ENCODE measurements around the gene PDIK1L.
"Not testable (repeated sequence)": the region's sequence is repeated elsewhere in the genome, so short reads cannot be mapped to it uniquely, and the experiment has no call there.

The PDIK1L gene

DNA sequence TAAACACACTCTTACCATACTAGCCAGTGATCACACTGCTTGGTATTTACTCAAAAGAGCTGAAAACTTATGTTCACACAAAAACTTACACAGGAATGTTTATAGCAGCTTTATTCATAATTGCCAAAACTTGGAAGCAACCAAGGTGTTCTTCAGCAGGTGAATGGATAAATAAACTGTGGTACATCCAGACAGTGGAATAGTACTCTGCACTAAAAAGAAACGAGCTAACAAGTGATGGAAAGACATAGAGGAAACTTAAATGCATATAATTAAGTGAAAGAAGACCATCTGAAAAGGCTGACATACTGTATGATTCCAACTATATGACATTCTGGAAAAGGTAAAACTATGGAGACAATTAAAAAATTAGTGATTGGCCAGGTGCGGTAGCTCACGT lies 20.7 kb upstream of the PDIK1L start:
- no peak for DNase-seq (ENCODE audit: low spot score)

DNA sequence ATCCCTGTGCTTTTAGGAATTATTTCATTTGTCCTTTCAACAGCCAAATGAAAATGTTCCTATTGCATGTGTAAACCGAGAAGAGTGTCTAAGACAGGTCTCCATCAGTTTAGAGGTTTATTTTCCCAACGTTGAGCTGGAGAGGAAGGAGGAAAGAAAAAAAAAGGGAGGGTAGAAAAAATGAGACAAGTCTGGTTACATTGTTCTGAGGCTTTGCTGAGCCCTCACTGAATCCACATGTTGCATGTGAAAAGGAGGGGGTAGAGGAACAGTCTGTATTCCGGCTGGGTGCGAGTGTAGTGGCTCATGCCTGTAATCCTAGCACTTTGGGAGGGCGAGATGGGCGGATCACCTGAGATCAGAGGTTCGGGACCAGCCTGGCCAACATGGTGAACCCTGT lies 19.2 kb upstream of the PDIK1L start:
- DNase-seq (ENCODE audit: low spot score) = no peak

DNA sequence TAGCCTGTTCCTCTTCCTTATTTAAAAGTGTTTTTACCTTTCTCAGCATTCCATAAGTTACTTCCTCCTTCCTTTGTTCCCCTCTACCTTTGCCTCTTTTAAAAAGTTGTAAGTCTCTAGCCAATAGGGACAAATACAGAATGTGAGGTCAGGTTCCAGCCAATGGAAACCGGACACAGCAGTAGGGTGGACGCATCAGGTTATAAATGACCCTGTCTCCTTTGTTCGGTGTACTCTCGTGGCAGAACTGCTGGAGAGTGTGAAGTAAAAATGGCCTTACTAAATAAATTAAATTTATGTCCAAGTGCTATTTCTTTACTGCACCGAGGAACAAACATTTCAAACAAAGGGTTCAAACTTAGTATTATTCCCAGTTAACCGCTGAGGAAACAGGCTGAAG lies 18.1 kb upstream of the PDIK1L start:
- DNase-seq (ENCODE audit: low spot score) = not testable (repeated sequence)

DNA sequence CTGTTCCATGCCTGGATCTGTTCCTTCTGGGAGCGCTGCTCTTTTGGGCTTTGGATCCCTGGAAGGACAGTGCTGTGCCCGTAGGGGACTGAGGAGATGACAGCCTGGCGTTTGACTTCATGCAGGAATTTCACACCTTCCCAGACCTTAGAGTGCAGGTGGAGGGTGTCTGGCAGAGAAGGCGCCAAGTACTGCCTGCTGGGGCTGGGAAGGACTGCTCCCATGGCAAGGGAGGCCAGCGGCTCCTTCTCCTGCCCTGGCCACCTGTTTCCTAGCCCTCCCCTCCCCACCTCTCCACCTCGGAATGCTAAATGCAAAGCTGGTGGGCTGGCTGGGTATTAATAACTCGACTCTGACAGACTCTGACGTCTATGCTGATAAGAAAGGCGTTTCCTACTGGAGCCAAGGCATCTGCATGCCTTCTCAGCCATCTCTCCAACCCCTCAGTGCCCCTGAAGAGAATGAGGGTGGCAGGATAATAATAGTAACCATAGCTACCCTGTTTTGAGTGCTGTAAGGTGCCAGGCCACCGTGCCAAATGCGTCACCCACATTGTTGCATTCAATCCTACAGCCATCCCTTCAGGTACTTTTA lies 17.5 kb upstream of the PDIK1L start:
- DNase-seq (ENCODE audit: low spot score) = no peak

DNA sequence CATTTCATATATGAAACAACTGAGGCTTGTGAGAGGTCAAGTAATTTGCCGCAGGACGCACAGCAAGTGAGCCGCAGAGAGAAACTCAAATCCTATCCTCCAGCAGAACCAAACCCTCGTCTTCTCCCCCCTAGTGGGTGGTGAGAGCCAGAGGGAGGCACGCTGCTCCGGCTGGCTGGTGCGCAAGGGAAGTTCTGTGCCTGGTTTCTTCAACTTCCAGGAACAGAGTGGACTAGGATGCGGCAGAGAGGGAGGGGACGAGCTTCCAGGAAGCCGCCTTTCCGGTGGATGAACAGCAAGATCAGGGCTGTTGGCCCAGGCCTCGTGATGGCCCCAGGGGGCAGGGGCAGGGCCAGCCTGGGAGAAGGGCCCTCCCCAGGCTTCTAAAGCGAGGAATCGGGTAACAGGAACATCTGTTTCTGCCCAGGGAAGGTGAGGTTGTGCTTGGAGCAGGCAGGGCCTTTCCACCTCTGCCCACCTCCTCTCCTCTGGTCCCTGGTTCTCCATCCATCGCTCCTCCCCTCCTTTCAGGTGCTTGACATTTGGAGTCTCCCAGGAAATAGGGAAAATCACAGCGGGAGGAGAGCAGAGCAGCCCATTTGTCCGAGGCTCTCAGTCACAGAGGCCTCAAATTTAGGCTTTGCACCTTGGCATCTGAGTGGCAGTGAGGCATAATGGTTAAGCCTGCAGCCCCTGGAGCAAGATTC lies 16.8 kb upstream of the PDIK1L start:
- DNase-seq (ENCODE audit: low spot score) = no peak

DNA sequence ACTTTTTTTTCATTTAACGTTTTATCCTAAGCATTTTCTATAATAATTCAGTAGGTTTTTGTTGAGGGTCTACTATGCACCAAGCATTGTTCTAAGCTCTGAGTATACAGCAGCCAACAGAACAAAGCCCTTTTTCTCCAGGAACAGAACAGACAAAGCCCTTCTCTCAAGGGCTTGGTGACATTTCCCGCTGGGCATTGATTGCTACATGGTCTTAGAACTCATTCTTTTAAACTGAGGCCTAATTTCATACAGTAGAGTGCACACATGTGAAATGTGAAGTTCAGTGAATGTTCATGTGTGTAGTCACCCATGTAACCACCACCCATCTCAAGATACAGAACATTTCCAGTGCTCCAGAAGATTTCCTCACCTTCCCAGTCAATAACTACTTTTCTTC lies 15.2 kb upstream of the PDIK1L start:
- no peak for DNase-seq (ENCODE audit: low spot score)

DNA sequence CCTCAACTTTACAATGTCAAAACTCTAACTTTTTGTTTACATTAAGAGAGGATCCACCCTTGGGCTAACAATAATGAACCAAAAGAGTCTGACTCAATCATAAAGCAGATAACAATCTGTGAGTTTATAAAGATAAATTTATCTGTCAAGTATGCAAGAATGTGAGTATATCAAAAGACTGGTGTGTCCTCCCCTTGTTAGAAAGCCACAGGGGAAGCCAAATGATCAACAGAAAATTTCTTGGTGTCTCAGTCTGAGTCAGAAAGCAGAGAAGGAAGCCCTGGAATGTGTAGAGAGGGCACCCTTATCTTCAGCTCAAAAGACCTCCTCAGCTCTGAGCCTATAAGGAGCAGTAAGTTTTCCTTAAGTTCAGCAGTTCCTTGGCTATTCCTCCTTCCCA lies 13.9 kb upstream of the PDIK1L start:
- no peak for DNase-seq (ENCODE audit: low spot score)

DNA sequence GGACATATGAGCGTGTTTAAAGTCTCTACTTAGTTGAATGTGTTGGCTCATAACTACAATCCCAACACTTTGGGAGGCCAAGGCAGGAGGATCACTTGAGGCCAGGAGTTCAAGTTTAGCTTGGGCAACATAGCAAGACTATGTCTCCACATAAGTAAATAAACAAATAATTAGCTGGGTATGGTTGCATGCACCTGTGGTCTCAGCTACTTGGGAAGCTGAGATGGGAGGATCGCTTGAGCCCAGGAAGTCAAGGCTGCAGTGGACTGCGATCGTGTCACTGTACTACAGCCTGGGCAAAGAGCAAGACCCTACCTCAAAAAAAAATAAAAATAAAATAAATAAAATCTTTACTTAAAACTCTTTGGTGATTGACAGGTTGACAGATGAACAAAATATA lies 13.0 kb upstream of the PDIK1L start:
- DNase-seq (ENCODE audit: low spot score) = no peak

DNA sequence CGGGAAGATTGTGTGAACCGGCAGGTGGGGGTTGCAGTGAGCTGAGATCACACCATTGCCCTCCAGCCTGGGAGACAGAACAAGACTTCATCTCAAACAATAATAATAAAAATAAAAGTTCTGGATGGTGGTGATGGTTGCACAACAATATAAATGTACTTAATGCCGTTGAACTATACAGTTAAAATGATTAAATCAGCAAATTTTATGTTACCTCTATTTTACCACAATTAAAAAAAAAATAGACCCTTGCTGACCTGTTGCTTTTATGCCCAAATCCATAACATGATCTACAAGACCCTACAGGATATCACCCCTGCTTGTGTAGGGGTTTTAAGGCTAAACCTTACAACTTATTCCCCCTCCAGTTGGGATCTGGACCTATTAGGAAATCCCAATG lies 11.8 kb upstream of the PDIK1L start:
- no peak for DNase-seq (ENCODE audit: low spot score)

DNA sequence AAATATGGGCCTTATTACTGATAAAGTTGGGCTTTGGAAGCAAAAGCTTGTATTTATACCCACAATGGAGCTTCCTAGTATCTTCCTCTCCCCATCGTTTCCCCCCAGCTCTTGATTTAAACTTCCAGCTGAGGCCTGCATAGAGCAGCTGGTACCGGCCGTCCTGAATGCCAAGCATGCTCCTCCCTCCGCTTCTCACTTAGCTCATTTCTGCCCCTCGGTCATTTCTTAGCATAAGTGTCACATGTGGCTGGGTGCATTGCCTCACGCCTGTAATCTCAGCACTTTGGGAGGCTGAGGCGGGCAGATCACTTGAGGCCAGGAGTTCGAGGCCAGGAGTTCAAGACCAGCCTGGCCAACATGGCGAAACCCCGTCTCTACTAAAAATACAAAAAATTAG lies 11.4 kb upstream of the PDIK1L start:
- not testable (repeated sequence) for DNase-seq (ENCODE audit: low spot score)

DNA sequence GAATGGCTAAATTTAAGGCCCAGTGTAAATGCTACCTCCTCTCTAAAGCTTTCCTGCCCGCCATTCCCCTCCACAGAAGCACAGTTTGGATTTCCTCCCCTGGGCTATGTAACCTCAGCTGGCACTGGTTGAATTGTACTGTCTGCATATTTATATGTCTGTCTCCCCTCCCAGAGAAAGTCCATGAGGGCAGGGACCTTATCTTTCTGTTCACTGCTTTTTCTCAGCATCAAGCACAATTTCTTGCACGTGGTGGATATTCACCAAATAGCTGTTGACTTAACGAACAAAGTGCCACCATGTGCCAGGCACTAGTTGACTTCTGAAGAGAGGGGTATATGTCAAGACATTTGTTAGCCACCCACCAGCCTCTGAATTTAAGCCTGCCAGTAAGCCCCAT lies 9.5 kb upstream of the PDIK1L start:
- DNase-seq (ENCODE audit: low spot score) = no peak

DNA sequence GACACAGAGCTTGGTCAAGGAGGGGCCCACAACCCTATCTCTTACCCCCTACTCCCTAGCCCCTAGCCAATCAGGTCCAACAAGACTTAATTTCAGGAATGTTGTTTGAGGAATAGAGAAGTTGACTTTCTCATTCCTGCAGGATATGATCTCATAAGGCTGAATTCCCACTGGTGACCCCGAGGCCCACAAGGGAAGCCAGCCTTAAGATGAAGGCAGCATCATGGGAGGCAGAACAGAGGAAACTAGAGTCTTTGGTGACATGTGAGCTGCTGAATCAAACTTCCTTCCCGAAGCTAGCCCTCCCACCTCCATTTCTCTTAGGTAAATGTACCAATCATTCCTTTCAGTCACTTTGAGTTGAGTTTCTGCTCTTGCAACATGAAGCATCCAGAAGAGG lies 9.1 kb upstream of the PDIK1L start:
- no peak for DNase-seq (ENCODE audit: low spot score)

DNA sequence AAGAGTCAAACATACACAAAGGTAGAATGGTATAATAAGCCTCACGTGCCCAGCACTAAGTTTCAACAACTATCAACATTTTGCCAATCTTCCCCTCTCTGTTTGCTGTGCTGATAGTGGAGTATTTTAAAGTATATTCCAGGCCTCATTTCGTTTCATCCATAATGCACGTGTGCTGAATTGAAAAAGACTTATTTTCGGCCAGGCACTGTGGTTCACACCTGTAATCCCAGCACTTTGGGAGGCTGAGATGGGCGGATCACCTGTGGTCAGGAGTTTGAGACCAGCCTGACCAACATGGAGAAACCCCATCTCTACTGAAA lies 6.4 kb upstream of the PDIK1L start:
- not testable (repeated sequence) for DNase-seq (ENCODE audit: low spot score)

DNA sequence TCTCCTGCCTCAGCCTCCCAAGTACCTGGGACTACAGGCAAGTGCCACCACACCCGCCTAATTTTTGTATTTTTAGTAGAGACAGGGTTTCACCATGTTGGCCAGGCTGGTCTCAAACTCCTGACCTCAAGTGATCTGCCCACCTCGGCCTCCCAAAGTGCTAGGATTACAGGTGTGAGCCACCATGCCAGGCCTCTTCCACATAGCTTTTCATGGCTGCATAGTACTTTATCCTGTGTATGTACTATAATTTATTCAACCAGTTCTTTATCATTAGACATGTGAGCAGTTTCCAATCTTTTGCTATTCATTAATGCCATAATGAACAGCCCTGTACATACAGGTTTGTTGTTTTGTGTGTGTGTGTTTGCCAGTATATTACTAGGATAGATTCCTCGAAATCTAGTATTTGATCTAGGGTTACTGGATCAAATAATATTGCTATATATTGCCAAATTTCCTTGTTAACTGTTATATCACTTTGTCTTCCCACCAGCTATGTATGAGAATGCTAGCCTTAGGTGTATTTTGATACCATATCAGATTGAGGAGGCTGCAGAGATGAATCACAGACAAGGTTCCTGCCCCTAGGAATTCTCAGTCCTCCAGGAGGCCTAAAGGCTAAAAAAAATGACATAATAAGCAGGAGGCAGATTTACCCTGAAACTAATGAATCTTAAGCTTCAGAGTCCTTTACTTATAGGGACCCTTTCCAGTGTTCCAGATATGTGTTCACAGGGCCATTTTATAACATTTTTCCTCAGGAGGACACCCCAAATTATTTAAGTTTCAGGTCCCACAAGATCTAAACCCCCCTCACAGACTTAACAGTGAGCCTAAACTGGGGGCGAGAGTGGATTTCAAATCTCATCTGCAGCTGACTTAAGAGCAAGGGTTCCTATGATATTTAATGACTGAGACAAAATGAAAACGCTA lies 2.1 kb upstream of the PDIK1L start:
- DNase-seq (ENCODE audit: low spot score) = no peak

DNA sequence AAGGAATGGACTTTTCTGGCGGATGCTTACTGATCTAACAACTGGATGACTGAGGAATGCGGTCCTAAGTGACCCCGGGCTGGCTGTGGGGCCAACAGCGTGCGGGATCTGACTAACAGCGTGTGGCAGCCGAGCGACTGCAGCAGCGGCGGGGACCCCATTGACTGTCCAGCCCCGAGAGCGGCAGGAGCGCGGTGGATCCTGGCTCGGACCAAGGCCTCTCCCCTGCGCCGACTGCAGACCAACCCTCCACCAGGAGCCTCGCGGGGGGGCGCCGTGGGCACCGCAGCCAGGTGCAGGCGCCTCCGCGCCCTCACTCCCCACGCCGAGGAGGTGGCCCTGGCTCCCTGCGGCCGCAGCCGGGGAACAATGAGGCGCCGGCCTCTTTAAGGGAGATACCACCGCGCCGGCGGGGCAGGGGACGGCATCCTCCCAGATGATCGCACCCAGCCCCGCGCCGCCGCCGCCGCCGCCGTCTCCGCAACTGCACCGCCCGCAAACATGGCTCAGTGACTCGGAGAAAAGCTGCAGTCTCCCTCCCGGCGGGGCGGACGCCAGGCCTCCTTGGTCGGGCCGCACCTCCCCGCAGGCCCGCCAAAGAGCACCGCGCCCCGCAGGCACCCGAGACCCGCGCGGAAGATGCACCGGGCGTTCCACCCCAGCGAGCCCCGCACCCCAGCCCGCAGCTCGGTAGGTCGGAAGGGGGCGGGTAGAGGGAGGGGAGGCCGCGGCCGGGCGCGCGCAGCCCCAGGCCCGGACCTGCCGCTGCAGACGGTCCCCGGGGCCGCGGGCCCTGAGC lies 694 bp upstream of the PDIK1L start:
- peak; percentile 78 for DNase-seq (ENCODE audit: low spot score)

DNA sequence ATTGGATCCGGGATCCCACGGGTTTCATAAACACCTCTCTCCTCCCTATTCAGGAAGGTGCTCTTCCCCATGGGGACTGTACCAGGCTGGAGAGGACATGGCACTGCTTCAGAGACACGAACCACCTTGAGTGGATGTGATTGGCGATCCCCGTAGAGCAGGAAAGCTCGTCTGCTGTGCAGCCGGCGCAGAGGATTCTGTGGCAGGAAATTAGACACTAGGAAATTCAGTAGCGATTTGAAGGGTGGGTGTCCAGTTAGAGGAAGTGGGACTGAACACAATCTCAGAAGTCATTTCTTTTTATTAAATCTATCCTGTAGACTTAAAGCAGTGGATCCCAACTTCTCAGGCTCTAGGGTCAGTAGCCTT lies 767 bp downstream of the PDIK1L start:
- DNase-seq (ENCODE audit: low spot score) = peak; percentile 34

DNA sequence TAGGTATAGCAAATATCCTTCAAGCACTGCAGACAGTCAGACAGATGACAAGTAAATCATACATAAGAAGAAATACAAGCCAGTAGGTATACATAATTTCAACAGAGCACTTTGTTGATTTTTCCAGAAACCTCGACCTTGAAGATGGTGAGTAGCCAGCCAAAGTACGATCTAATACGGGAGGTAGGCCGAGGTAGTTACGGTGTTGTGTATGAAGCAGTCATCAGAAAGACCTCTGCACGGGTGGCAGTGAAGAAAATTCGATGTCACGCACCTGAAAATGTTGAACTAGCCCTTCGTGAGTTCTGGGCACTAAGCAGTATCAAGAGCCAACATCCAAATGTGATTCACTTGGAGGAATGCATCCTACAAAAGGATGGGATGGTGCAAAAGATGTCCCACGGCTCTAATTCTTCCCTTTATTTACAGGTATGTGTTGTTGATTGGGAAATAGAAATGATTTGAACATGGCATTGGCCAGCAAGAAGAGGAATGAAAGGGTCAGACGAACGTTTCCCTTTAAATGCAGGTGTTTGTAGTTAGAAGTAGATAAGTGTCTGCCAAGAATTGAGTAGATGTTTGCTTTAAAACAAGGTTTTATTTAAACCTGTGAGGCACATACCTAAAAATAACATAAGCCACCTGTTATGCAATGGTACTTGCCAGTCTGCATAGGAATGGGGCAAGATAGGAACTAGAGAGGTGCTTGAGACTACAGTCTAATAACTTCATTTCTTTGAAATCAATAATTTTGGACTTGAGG lies 2.7 kb downstream of the PDIK1L start:
- no peak for DNase-seq (ENCODE audit: low spot score)

DNA sequence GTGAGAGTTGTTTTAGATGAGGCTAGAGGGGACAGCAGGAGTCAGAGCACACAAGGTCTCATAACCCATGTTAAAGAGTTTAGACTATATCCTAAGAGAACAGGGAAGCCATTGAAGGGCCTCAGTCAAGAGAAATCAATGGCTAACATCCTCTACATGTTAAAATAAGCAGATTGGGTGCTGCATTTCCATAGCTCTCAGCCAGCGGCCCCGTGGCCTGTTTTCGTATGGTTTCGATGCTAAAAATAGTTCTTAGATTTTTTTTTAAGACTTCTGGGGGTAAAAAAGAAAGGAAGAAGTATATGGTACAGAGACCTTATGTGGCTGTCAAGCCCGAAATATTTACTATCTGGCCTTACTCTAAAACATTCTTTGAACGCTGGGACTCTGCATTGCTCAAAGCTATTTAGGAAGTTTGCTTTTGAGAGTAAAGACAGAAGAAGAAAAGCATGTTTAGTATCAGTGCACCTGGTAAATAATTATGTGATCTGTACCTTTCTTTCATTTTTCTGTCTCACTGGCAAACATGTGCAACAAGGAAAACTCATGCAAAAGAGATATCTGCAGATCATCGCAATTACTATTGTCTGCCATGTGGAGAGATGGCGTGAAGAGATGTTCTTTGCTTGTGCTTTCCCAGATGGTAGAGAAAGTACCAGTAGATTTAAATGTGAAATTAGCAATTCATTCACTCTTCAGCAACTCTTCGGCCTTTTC lies 8.4 kb downstream of the PDIK1L start:
- DNase-seq (ENCODE audit: low spot score) = no peak

DNA sequence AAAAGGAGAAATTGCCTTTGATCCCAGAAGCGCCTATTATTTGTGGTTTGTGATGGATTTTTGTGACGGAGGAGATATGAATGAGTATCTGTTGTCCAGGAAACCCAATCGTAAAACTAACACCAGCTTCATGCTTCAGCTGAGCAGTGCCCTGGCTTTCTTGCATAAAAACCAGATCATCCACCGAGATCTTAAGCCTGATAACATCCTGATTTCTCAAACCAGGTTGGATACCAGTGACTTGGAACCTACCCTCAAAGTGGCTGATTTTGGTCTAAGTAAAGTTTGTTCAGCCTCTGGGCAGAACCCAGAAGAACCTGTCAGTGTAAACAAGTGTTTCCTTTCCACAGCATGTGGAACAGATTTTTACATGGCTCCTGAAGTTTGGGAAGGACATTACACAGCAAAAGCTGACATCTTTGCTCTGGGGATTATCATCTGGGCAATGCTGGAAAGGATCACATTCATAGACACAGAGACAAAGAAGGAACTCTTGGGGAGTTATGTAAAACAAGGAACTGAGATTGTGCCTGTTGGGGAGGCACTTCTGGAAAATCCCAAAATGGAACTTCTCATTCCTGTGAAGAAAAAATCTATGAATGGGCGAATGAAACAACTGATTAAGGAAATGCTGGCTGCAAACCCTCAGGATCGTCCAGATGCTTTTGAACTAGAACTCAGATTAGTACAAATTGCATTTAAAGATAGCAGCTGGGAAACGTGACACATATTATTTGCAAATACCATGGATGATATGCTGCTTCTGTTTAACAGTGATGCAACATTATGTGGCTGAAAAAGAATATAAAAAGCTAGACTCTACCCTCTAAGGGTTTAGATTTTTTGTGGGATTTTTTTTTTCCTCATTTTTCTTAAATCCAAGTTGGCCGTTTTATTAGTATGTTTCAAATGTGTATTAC lies 10.5 kb downstream of the PDIK1L start:
- DNase-seq (ENCODE audit: low spot score) = peak; percentile 67

Data from hematopoietic multipotent progenitor cell treated with erythropoietin and hydrocortisone succinate and interleukin-3 and kit ligand, for 15 days (in vitro differentiated cells).